Activated gamma-delta T cell treated with anti-CD3 and anti-CD28 coated beads, Interleukin-2, amount 50 U/mL, for 16 hours (primary cell): ENCODE results near the gene MPPE1.
"Not testable (repeated sequence)": the region's sequence is repeated elsewhere in the genome, so short reads cannot be mapped to it uniquely, and the experiment has no call there.

ENCODE experiments used
- DNase-seq: peaks from one replicate; pipeline ENCODE4 v3.0.0-alpha.2; 2020; ENCODE audit warnings: low read depth

The MPPE1 gene

GRCh38 chr18:11908182-11909060 is at the start of gene MPPE1:
MPPE1 (minus strand) TSS chr18:11908317; CDS start chr18:11897264, 11,053 bp downstream.
- peak; percentile 74 for DNase-seq

GRCh38 chr18:11957636-11958035 is 49.5 kb upstream of the MPPE1 start:
- DNase-seq: no peak

- DNase-seq: no peak
Measured at GRCh38 chr18:11956371-11957308, 48.5 kb upstream of the MPPE1 start.

- DNase-seq: no peak
Measured at GRCh38 chr18:11955239-11956029, 47.3 kb upstream of the MPPE1 start.

GRCh38 chr18:11953113-11953512 is 45.0 kb upstream of the MPPE1 start:
- DNase-seq: no peak

- no peak for DNase-seq
Measured at GRCh38 chr18:11951390-11951851, 43.3 kb upstream of the MPPE1 start.

GRCh38 chr18:11950824-11951223 is 42.7 kb upstream of the MPPE1 start:
- DNase-seq: no peak

GRCh38 chr18:11948852-11949523 is 40.9 kb upstream of the MPPE1 start:
- DNase-seq: no peak

GRCh38 chr18:11947214-11948191 is 39.4 kb upstream of the MPPE1 start:
- peak; percentile 27 for DNase-seq

GRCh38 chr18:11946756-11947155 is 38.6 kb upstream of the MPPE1 start:
- DNase-seq: no peak

GRCh38 chr18:11945834-11946659 is 37.9 kb upstream of the MPPE1 start:
- not testable (repeated sequence) for DNase-seq

GRCh38 chr18:11944786-11945185 is 36.7 kb upstream of the MPPE1 start:
- DNase-seq: no peak

- DNase-seq: no peak
Measured at GRCh38 chr18:11944252-11944651, 36.1 kb upstream of the MPPE1 start.

GRCh38 chr18:11943551-11943950 is 35.4 kb upstream of the MPPE1 start:
- DNase-seq: no peak

GRCh38 chr18:11940956-11941355 is 32.8 kb upstream of the MPPE1 start:
- no peak for DNase-seq

GRCh38 chr18:11937874-11938478 is 29.9 kb upstream of the MPPE1 start:
- peak; percentile 61 for DNase-seq

- DNase-seq: no peak
Measured at GRCh38 chr18:11932393-11932792, 24.3 kb upstream of the MPPE1 start.

- no peak for DNase-seq
Measured at GRCh38 chr18:11927497-11927896, 19.4 kb upstream of the MPPE1 start.
